Natural killer cell (primary cell): Measurements from ENCODE around the gene ATP5F1E. TPM values are rescaled to one million over a fixed set of nuclear protein-coding genes. Genes with fewer than 3 reads are reported as not detected.

ENCODE experiments used
- ATAC-seq, 3 donors: fragments of 150-1000 bp in 2 of 3; fragments of 200-7000 bp in 1 of 3; cut with Tn5 transposase; 1 replicate in 1 of 3; 2 replicates in 2 of 3; pipeline ENCODE4 v1.10.0; 2021; ENCODE audit warnings: mild to moderate bottlenecking in 2 of 3, moderate library complexity in 2 of 3
- DNase-seq, 2 donors: peaks; one replicate each; pipeline versions ENCODE4 v3.0.0 to v3.0.0-alpha.2; 2013 to 2021; ENCODE audit warnings: mixed read lengths in 1 of 2
- H3K27ac ChIP-seq: one replicate; pipeline ENCODE4 v1.5.1; 2013; ENCODE audit warnings: mild to moderate bottlenecking, low read length
- H3K27me3 ChIP-seq: one replicate; pipeline ENCODE4 v1.6.1; 2013; ENCODE audit warnings: low read length; ENCODE audit not compliant: control insufficient read depth, insufficient read depth
- H3K36me3 ChIP-seq: one replicate; pipeline ENCODE4 v1.6.1; 2013; ENCODE audit warnings: low read length; ENCODE audit not compliant: control insufficient read depth, insufficient read depth
- H3K4me1 ChIP-seq: one replicate; pipeline ENCODE4 v1.6.1; 2013; ENCODE audit warnings: low read length; ENCODE audit not compliant: control insufficient read depth, insufficient read depth
- H3K4me3 ChIP-seq: one replicate; pipeline ENCODE4 v1.5.1; 2013; ENCODE audit warnings: low read length
- H3K9me3 ChIP-seq: one replicate; pipeline ENCODE4 v1.6.1; 2013; ENCODE audit warnings: low read length; ENCODE audit not compliant: control insufficient read depth, insufficient read depth
- H3K27ac Mint-ChIP-seq, 2 donors: one replicate each; pipeline ENCODE4 v1.8.0; 2022; ENCODE audit warnings: mild to moderate bottlenecking in 2 of 2, mixed read lengths in 2 of 2, moderate library complexity in 1 of 2
- H3K27me3 Mint-ChIP-seq, 2 donors: one replicate each; pipeline ENCODE4 v1.8.0; 2022; ENCODE audit warnings: low read depth in 2 of 2, mixed read lengths in 2 of 2
- H3K36me3 Mint-ChIP-seq: one replicate; pipeline ENCODE4 v1.8.0; 2022; ENCODE audit warnings: mixed read lengths
- H3K4me1 Mint-ChIP-seq, 2 donors: one replicate each; pipeline ENCODE4 v1.8.0; 2022; ENCODE audit warnings: mixed read lengths in 2 of 2
- H3K4me3 Mint-ChIP-seq: one replicate; pipeline ENCODE4 v1.8.0; 2022; ENCODE audit warnings: mild to moderate bottlenecking, moderate library complexity, mixed read lengths
- H3K9me3 Mint-ChIP-seq, 2 donors: one replicate each; pipeline ENCODE4 v1.8.0; 2022; ENCODE audit warnings: mixed read lengths in 2 of 2
- CTCF ChIP-seq: fragments of 200-600 bp; IDR thresholded peaks from one replicate; pipeline ENCODE4 v1.8.0; 2022; ENCODE audit warnings: antibody characterized with exemption
- WGBS: methylation state at CpG from one replicate; pipeline ENCODE4 v1.1.7; 2013; ENCODE audit warnings: missing lambda C conversion rate; ENCODE audit not compliant: insufficient coverage; 5-methylcytosine and 5-hydroxymethylcytosine counted together
- intact Hi-C: fragments of 100-400 bp; cut with micrococcal nuclease; formaldehyde crosslinking; loops from one replicate; pipeline ENCODE4 v1.14.2; 2022
- total RNA-seq, 4 donors: library from RNA; stranded (reverse); fragments of 120-200 nt in 1 of 4; gene quantifications; one replicate each; pipeline versions ENCODE4 v1.2.3 to v1.2.4, GENCODE V29; 2013 to 2022

ATP5F1E gene
- total RNA-seq, 3 donors from 2014 or later (not counting 1 experiment from before 2014, with no cell fraction given) = 45.9 to 58.0 (median 50.8) TPM

GRCh38 chr20:58987790-58988564, 44.2 kb downstream of the ATP5F1E start:
- intact Hi-C loops = no loop called here
- Histone ChIP-seq H3K27ac (no peak overlapping the region), H3K4me3 (no peak overlapping the region), H3K4me1 (peaks cover 12% of the 10 kb centered on the region), H3K27me3 (no peaks in the 10 kb centered on the region), H3K36me3 (peaks cover 67% of the 10 kb centered on the region), H3K9me3 (no peaks in the 10 kb centered on the region)
- H3K36me3 Mint-ChIP-seq = peaks cover 30% of the 10 kb centered on the region
- H3K27ac Mint-ChIP-seq = peak overlapping the region in 1 of 2 donors; percentile 17
- 97% methylated on average over 9 of the region's 9 CpGs for WGBS
- ATAC-seq = no peak
- no peaks in the 10 kb centered on the region for H3K9me3 Mint-ChIP-seq
- no peak for DNase-seq
- TF ChIP-seq CTCF = no peak
- no peak overlapping the region for H3K4me3 Mint-ChIP-seq
- peaks cover 14 to 17% of the 10 kb centered on the region in 2 donors for H3K4me1 Mint-ChIP-seq
- no peaks in the 10 kb centered on the region for H3K27me3 Mint-ChIP-seq

- Histone ChIP-seq H3K4me1 (peaks cover 22% of the 10 kb centered on the region), H3K27me3 (no peaks in the 10 kb centered on the region), H3K36me3 (peaks cover 58% of the 10 kb centered on the region), H3K9me3 (no peaks in the 10 kb centered on the region), H3K4me3 (no peak overlapping the region), H3K27ac (no peak overlapping the region)
- no peak overlapping the region for H3K4me3 Mint-ChIP-seq
- no peak overlapping the region for H3K27ac Mint-ChIP-seq
- H3K9me3 Mint-ChIP-seq = no peaks in the 10 kb centered on the region
- no peak for TF ChIP-seq CTCF
- intact Hi-C loops = no loop called here
- DNase-seq (no peak), ATAC-seq (no peak)
- WGBS = 92% methylated on average over 8 of the region's 8 CpGs
- H3K27me3 Mint-ChIP-seq = no peaks in the 10 kb centered on the region
- H3K36me3 Mint-ChIP-seq = peaks cover 30% of the 10 kb centered on the region
- peaks cover 24 to 26% of the 10 kb centered on the region in 2 donors for H3K4me1 Mint-ChIP-seq
Observed at GRCh38 chr20:58986968-58987517, 45.1 kb downstream of the ATP5F1E start.

- DNase-seq = no peak
- Mint-ChIP-seq H3K27ac (no peak overlapping the region), H3K4me1 (peaks cover 27 to 29% of the 10 kb centered on the region in 2 donors), H3K9me3 (no peaks in the 10 kb centered on the region), H3K27me3 (no peaks in the 10 kb centered on the region), H3K4me3 (no peak overlapping the region), H3K36me3 (peaks cover 25% of the 10 kb centered on the region)
- WGBS = 89% methylated on average over 9 of the region's 9 CpGs
- Histone ChIP-seq H3K9me3 (no peaks in the 10 kb centered on the region), H3K27ac (no peak overlapping the region), H3K4me3 (no peak overlapping the region), H3K27me3 (no peaks in the 10 kb centered on the region), H3K4me1 (peaks cover 26% of the 10 kb centered on the region), H3K36me3 (peaks cover 52% of the 10 kb centered on the region)
- TF ChIP-seq CTCF = no peak
- ATAC-seq = no peak
- intact Hi-C loops = no loop called here
Observed at GRCh38 chr20:58986286-58986967, 45.7 kb downstream of the ATP5F1E start.
